T-helper 1 cell treated with Interleukin-12 subunit alpha and Interleukin-12 subunit beta and Interleukin-4 antibody, amounts not matched to agents 30 μg/mL and 1 μg/mL, for 36 hours (primary cell): ENCODE measurements around the gene PREX1.

Experiments used
- H3K27ac Mint-ChIP-seq: one replicate; pipeline ENCODE4 v1.8.0; 2021; ENCODE audit warnings: mild to moderate bottlenecking, mixed read lengths
- H3K27me3 Mint-ChIP-seq: one replicate; pipeline ENCODE4 v1.8.0; 2021; ENCODE audit warnings: low read depth, mixed read lengths
- H3K36me3 Mint-ChIP-seq: one replicate; pipeline ENCODE4 v1.8.0; 2021; ENCODE audit warnings: low read depth, mixed read lengths
- H3K4me1 Mint-ChIP-seq: one replicate; pipeline ENCODE4 v1.8.0; 2021; ENCODE audit warnings: low read depth, mixed read lengths
- H3K4me3 Mint-ChIP-seq: one replicate; pipeline ENCODE4 v1.8.0; 2021; ENCODE audit warnings: mild to moderate bottlenecking, moderate library complexity, mixed read lengths
- H3K9me3 Mint-ChIP-seq: one replicate; pipeline ENCODE4 v1.8.0; 2021; ENCODE audit warnings: mixed read lengths

PREX1 gene

GRCh38 chr20:48724382-48724781 is 103.4 kb downstream of the PREX1 start:
- Mint-ChIP-seq H3K4me3 (no peak overlapping the region), H3K9me3 (no peaks in the 10 kb centered on the region), H3K27me3 (no peaks in the 10 kb centered on the region), H3K4me1 (peaks cover 59% of the 10 kb centered on the region), H3K36me3 (peaks cover 59% of the 10 kb centered on the region), H3K27ac (no peak overlapping the region)

GRCh38 chr20:48723308-48724264 is 104.2 kb downstream of the PREX1 start:
- Mint-ChIP-seq H3K27me3 (no peaks in the 10 kb centered on the region), H3K27ac (no peak overlapping the region), H3K9me3 (no peaks in the 10 kb centered on the region), H3K4me3 (no peak overlapping the region), H3K4me1 (peaks cover 62% of the 10 kb centered on the region), H3K36me3 (peaks cover 63% of the 10 kb centered on the region)

GRCh38 chr20:48722737-48723191 is 105.0 kb downstream of the PREX1 start:
- H3K36me3 Mint-ChIP-seq: peaks cover 63% of the 10 kb centered on the region
- peaks cover 66% of the 10 kb centered on the region for H3K4me1 Mint-ChIP-seq
- H3K9me3 Mint-ChIP-seq: no peaks in the 10 kb centered on the region
- H3K4me3 Mint-ChIP-seq: no peak overlapping the region
- no peak overlapping the region for H3K27ac Mint-ChIP-seq
- H3K27me3 Mint-ChIP-seq: no peaks in the 10 kb centered on the region

- peaks cover 68% of the 10 kb centered on the region for H3K4me1 Mint-ChIP-seq
- no peaks in the 10 kb centered on the region for H3K9me3 Mint-ChIP-seq
- H3K36me3 Mint-ChIP-seq: peaks cover 63% of the 10 kb centered on the region
- H3K27ac Mint-ChIP-seq: peak overlapping the region; percentile 56
- no peaks in the 10 kb centered on the region for H3K27me3 Mint-ChIP-seq
- H3K4me3 Mint-ChIP-seq: no peak overlapping the region
Observed at GRCh38 chr20:48722002-48722731, 105.6 kb downstream of the PREX1 start.

GRCh38 chr20:48721324-48722001 is 106.3 kb downstream of the PREX1 start:
- peak overlapping the region; percentile 60 for H3K27ac Mint-ChIP-seq
- H3K36me3 Mint-ChIP-seq: peaks cover 59% of the 10 kb centered on the region
- no peaks in the 10 kb centered on the region for H3K27me3 Mint-ChIP-seq
- H3K4me1 Mint-ChIP-seq: peaks cover 71% of the 10 kb centered on the region
- H3K9me3 Mint-ChIP-seq: no peaks in the 10 kb centered on the region
- H3K4me3 Mint-ChIP-seq: peak overlapping the region; percentile 1

- Mint-ChIP-seq H3K9me3 (no peaks in the 10 kb centered on the region), H3K4me3 (peak overlapping the region; percentile 67), H3K27me3 (no peaks in the 10 kb centered on the region), H3K36me3 (peaks cover 57% of the 10 kb centered on the region), H3K27ac (peak overlapping the region; percentile 94), H3K4me1 (peaks cover 73% of the 10 kb centered on the region)
Observed at GRCh38 chr20:48720256-48720985, 107.4 kb downstream of the PREX1 start.

GRCh38 chr20:48719598-48720255 is 108.1 kb downstream of the PREX1 start:
- no peaks in the 10 kb centered on the region for H3K27me3 Mint-ChIP-seq
- peaks cover 80% of the 10 kb centered on the region for H3K4me1 Mint-ChIP-seq
- H3K9me3 Mint-ChIP-seq: peaks cover 1% of the 10 kb centered on the region
- H3K27ac Mint-ChIP-seq: peak overlapping the region; percentile 94
- peaks cover 56% of the 10 kb centered on the region for H3K36me3 Mint-ChIP-seq
- H3K4me3 Mint-ChIP-seq: peak overlapping the region; percentile 67

GRCh38 chr20:48718786-48719578 is 108.8 kb downstream of the PREX1 start:
- H3K27me3 Mint-ChIP-seq: no peaks in the 10 kb centered on the region
- peak overlapping the region; percentile 67 for H3K4me3 Mint-ChIP-seq
- peaks cover 86% of the 10 kb centered on the region for H3K4me1 Mint-ChIP-seq

GRCh38 chr20:48717680-48718223 is 110.0 kb downstream of the PREX1 start:
- H3K36me3 Mint-ChIP-seq: peaks cover 62% of the 10 kb centered on the region
- peak overlapping the region; percentile 94 for H3K27ac Mint-ChIP-seq
- H3K27me3 Mint-ChIP-seq: no peaks in the 10 kb centered on the region
- H3K4me3 Mint-ChIP-seq: peak overlapping the region; percentile 71
- H3K4me1 Mint-ChIP-seq: peaks cover 90% of the 10 kb centered on the region
- peaks cover 3% of the 10 kb centered on the region for H3K9me3 Mint-ChIP-seq

More at GRCh38 chr20:48718786-48719578, 108.8 kb downstream of the PREX1 start:
- H3K27ac Mint-ChIP-seq: peak overlapping the region; percentile 94
- peaks cover 59% of the 10 kb centered on the region for H3K36me3 Mint-ChIP-seq
- peaks cover 3% of the 10 kb centered on the region for H3K9me3 Mint-ChIP-seq

GRCh38 chr20:48717095-48717672 is 110.6 kb downstream of the PREX1 start:
- H3K27ac Mint-ChIP-seq: peak overlapping the region; percentile 94
- H3K27me3 Mint-ChIP-seq: no peaks in the 10 kb centered on the region
- H3K4me1 Mint-ChIP-seq: peaks cover 90% of the 10 kb centered on the region
- peak overlapping the region; percentile 71 for H3K4me3 Mint-ChIP-seq
- peaks cover 3% of the 10 kb centered on the region for H3K9me3 Mint-ChIP-seq
- peaks cover 64% of the 10 kb centered on the region for H3K36me3 Mint-ChIP-seq

GRCh38 chr20:48716541-48716940 is 111.3 kb downstream of the PREX1 start:
- Mint-ChIP-seq H3K9me3 (peaks cover 3% of the 10 kb centered on the region), H3K36me3 (peaks cover 63% of the 10 kb centered on the region), H3K4me3 (peak overlapping the region; percentile 71), H3K27me3 (no peaks in the 10 kb centered on the region), H3K27ac (peak overlapping the region; percentile 94), H3K4me1 (peaks cover 87% of the 10 kb centered on the region)

- Mint-ChIP-seq H3K27ac (peak overlapping the region; percentile 94), H3K9me3 (peaks cover 3% of the 10 kb centered on the region), H3K36me3 (peaks cover 58% of the 10 kb centered on the region), H3K27me3 (no peaks in the 10 kb centered on the region), H3K4me3 (peak overlapping the region; percentile 71), H3K4me1 (peaks cover 83% of the 10 kb centered on the region)
Observed at GRCh38 chr20:48716086-48716485, 111.7 kb downstream of the PREX1 start.
